NOMO-1 treated with DMSO at 0.1 percent for 48 hours (cell line): Measurements from ENCODE around the gene PHKG1.
A peak's percentile ranks its signal among the peaks of the same experiment; 100 is the strongest.
"Not testable (repeated sequence)": the region's sequence is repeated elsewhere in the genome, so short reads cannot be mapped to it uniquely, and the experiment has no call there.

ENCODE experiments used
- DNase-seq: peaks from one replicate; lab custom pipeline; 2025; ENCODE audit not compliant: unreplicated experiment; lab: John Stamatoyannopoulos, UW

Gene PHKG1

DNA sequence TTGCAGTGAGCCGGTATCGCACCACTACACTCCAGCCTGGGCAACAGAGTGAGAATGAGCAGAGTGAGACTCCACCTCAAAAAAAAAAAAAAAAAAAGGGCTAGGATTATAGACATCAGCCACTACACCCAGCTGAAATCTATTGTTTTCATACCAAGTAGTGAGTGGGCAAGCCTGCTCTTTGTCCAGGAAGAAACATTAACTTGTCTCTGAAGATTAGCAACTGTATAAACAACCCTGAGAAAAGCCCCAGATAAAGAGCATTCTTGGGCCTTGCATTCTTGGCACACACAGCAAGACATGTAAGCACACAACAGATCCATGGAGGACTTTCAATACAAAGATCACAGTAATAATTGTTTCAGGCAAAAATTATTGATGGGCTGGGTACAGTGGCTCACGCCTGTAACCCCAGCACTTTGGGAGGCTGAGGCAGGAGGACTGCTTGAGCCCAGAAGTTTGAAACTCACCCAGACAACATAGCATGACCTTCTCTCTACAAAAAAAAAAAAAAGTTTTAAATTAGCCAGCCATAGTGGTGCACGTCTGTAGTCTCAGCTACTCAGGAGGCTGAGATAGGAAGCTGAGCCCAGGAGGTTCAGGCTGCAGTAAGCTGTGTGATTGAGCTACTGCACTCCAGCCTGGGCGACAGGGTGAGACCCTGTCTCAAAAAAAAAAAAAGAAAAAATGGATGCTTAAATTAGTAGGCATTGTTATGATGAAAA is 45.9 kb downstream of the PHKG1 start:
- no peak for DNase-seq

DNA sequence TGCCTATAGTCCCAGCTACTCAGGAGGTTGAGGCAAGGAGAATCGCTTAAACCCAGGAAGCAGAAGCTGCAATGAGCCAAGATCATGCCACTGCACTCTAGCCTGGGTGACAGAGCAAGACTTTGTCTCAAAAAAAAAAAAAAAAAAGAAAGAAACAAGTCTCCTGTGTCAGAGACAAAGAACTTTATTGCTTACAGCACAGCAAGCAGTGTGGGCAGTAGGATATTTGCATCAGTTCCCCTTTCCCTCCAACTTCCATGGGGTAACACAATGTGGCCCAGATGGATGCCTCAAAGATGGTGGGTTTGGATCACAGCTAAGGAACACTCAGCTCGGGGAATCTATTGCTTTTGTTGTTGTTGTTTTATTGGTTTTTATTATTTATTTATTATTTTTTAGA is 47.0 kb downstream of the PHKG1 start:
- DNase-seq: not testable (repeated sequence)

DNA sequence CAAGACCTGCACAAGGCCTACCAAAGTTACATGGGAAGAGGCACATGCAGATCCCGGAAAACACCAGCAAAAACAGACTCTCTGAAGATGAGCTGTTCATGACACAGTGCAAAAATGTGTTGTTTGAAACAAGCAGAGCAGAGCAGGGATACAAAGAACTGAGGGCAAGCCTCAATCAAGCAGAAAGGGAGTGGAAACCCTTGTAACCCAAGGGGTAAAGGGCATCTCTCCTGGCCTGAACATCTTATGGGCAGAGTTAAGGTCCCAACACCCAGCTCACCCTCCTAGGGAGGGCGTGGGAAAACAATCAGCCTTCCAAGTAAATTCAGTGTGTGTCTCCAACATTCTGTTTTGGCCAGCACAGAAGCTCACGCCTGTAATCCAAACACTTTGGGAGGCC is 52.0 kb downstream of the PHKG1 start:
- DNase-seq: no peak

DNA sequence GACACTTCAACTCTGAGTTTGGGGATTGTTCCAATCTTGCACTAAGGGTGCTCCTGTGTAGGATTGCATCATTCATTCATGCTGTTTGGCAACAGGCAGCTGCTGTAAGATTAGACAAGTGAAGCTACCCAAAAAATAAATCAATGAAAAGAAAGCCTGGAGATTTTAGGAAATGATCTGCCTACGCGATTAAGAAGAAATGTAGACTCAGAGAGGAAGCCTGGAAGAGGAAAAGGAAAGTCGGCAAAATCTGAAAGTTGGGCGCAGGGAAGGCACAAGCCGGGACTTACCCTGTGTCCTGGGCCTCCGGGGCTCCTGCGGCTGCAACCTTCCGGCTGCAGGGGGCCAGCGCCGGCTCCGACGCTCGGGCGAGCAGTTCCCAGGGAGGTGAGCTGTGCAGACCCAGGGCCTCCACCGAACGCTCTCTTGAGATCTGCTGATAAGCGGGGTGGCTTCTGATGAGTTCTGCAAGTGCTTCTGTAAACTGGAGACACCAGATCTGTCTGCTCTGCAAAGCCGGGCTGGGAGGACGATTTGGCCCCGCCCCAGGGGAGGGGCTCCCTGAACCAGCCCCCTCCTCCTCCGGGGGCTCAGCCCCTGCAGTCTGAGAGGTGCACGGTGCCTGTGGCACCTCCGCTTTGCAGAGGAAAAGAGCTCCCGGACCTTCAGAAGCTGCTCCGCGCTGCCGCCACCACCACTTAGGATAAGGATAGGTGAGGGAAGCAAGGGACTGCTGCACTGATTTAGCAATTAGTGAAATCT is 58.9 kb downstream of the PHKG1 start:
- DNase-seq: peak; percentile 66

DNA sequence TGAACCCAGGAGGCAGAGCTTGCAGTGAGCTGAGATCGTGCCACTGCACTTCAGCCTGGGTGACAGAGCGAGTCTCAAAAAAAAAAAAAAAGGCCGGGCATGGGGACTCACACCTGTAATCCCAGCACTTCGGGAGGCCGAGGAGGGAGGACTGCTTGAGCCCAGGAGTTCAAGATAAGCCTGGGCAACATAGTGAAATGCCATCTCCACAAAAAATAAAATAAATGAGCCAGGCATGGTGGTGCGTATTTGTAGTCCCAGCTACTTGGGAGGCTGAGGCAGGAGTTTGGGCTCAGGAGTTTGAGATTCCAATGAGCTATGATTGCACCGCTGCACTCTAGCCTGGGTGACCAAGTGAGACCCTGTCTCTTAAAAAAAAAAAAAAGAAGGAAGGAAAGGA is 60.2 kb downstream of the PHKG1 start:
- DNase-seq: not testable (repeated sequence)

DNA sequence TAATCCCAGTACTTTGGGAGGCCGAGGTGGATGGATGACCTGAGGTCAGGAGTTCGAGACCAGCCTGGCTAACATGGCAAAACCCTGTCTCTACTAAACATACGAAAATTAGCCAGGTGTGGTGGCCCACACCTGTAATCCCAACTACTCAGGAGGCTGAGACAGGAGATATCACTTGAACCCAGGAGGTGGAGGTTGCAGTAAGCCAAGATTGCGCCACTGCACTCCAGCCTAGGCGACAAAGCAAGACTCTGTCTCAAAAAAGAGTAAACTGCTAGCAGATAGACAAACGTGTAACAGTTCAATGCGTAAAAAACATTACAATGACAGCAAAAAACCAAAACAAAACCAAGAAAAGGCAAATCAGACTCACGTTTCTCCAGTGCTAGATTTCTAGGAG is 61.2 kb downstream of the PHKG1 start:
- not testable (repeated sequence) for DNase-seq

DNA sequence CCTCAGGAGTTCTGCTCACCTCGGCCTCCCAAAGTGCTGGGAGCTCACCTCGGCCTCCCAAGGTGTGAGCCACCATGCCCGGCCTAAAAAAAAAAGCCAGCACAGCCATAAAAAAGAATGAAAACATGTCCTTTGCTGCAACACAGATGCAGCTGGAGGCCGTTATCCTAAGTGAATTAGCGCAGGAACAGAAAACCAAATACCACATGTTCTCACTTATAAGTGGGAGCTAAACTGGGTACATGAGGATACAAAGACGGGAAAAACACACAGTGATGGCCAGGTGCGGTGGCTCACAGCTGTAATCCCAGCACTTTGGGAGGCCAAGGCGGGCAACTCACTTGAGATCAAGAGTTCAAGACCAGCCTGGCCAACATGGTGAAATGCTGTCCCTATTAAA is 62.4 kb downstream of the PHKG1 start:
- no peak for DNase-seq
